NCI-H748 (cell line): ENCODE data around the gene PLD5.
"Not testable (repeated sequence)": the region's sequence is repeated elsewhere in the genome, so short reads cannot be mapped to it uniquely, and the experiment has no call there.

ENCODE experiments used
- DNase-seq: peaks from one replicate; lab custom pipeline; 2025; ENCODE audit not compliant: unreplicated experiment; lab: John Stamatoyannopoulos, UW

PLD5 gene

GRCh38 chr1:242081446-242081845, 443.1 kb downstream of the PLD5 start:
- no peak for DNase-seq

- no peak for DNase-seq
These were observed 458.7 kb downstream of the PLD5 start for GRCh38 chr1:242065813-242066212.

- no peak for DNase-seq
These were observed 462.2 kb downstream of the PLD5 start for GRCh38 chr1:242062271-242062670.

- DNase-seq = no peak
These were observed 464.5 kb downstream of the PLD5 start for GRCh38 chr1:242059976-242060375.

- not testable (repeated sequence) for DNase-seq
These were observed 465.9 kb downstream of the PLD5 start for GRCh38 chr1:242058582-242058981.

- DNase-seq = not testable (repeated sequence)
These were observed 466.3 kb downstream of the PLD5 start for GRCh38 chr1:242058181-242058580.

GRCh38 chr1:242057745-242058115, 466.8 kb downstream of the PLD5 start:
- peak; percentile 11 for DNase-seq

- no peak for DNase-seq
These were observed 467.3 kb downstream of the PLD5 start for GRCh38 chr1:242056988-242057744.

GRCh38 chr1:242055749-242056320, 468.7 kb downstream of the PLD5 start:
- no peak for DNase-seq

- no peak for DNase-seq
These were observed 481.3 kb downstream of the PLD5 start for GRCh38 chr1:242043165-242043564.

GRCh38 chr1:242034392-242034791, 490.1 kb downstream of the PLD5 start:
- no peak for DNase-seq

GRCh38 chr1:242033447-242033846, 491.1 kb downstream of the PLD5 start:
- no peak for DNase-seq
